ENCODE data around the gene MGME1. TPM values are rescaled to one million over a fixed set of nuclear protein-coding genes. Genes with fewer than 3 reads are reported as not detected.
A peak's percentile ranks its signal among the peaks of the same experiment; 100 is the strongest.
"Not testable (repeated sequence)": the region's sequence is repeated elsewhere in the genome, so short reads cannot be mapped to it uniquely, and the experiment has no call there.

Gene MGME1
- total and polyA plus RNA-seq, 2 donors: 22.9 to 23.1 TPM

GRCh38 chr20:17956099-17956685 lies 12.6 kb upstream of the MGME1 start:
- WGBS: 66% methylated on average over 8 of the region's 8 CpGs
- H3K36me3 ChIP-seq (ENCODE audit: control insufficient read depth in 2 of 2, insufficient read depth in 2 of 2, low read length in 1 of 2): peaks cover 23 to 53% of the 10 kb centered on the region in 2 donors
- H3K27ac ChIP-seq (ENCODE audit: low read depth in 1 of 2, low read length in 1 of 2): no peak overlapping the region
- H3K27me3 ChIP-seq (ENCODE audit: control insufficient read depth in 2 of 2, insufficient read depth in 1 of 2, low read length in 1 of 2): no peaks in the 10 kb centered on the region
- H3K9me3 ChIP-seq (ENCODE audit: control insufficient read depth in 2 of 2, insufficient read depth in 1 of 2, low read length in 1 of 2): no peaks in the 10 kb centered on the region
- peaks cover 3 to 24% of the 10 kb centered on the region in 2 donors for H3K4me1 ChIP-seq (ENCODE audit: control insufficient read depth in 2 of 2, insufficient read depth in 2 of 2, low read length in 2 of 2)
- DNase-seq (ENCODE audit: low read depth in 6 of 9, low spot score in 9 of 9): no peak
- H3K4me3 ChIP-seq (ENCODE audit: low read length in 2 of 2): no peak overlapping the region

- Histone ChIP-seq H3K9me3 (ENCODE audit: control insufficient read depth in 2 of 2, insufficient read depth in 1 of 2, low read length in 1 of 2) (no peaks in the 10 kb centered on the region), H3K27ac (ENCODE audit: low read depth in 1 of 2, low read length in 1 of 2) (no peak overlapping the region), H3K4me1 (ENCODE audit: control insufficient read depth in 2 of 2, insufficient read depth in 2 of 2, low read length in 2 of 2) (peaks cover 3 to 24% of the 10 kb centered on the region in 2 donors), H3K36me3 (ENCODE audit: control insufficient read depth in 2 of 2, insufficient read depth in 2 of 2, low read length in 1 of 2) (peaks cover 20 to 47% of the 10 kb centered on the region in 2 donors), H3K4me3 (ENCODE audit: low read length in 2 of 2) (no peak overlapping the region), H3K27me3 (ENCODE audit: control insufficient read depth in 2 of 2, insufficient read depth in 1 of 2, low read length in 1 of 2) (no peaks in the 10 kb centered on the region)
- 89% methylated on average over 5 of the region's 5 CpGs for WGBS
- DNase-seq (ENCODE audit: low read depth in 6 of 9, low spot score in 9 of 9): no peak
These were observed 11.1 kb upstream of the MGME1 start for GRCh38 chr20:17957505-17958363.

- 55% methylated on average over 5 of the region's 5 CpGs for WGBS
- no peak overlapping the region for H3K4me3 ChIP-seq (ENCODE audit: low read length in 2 of 2)
- H3K36me3 ChIP-seq (ENCODE audit: control insufficient read depth in 2 of 2, insufficient read depth in 2 of 2, low read length in 1 of 2): peaks cover 13 to 42% of the 10 kb centered on the region in 2 donors
- H3K9me3 ChIP-seq (ENCODE audit: control insufficient read depth in 2 of 2, insufficient read depth in 1 of 2, low read length in 1 of 2): no peaks in the 10 kb centered on the region
- peaks cover 8 to 31% of the 10 kb centered on the region in 2 donors for H3K4me1 ChIP-seq (ENCODE audit: control insufficient read depth in 2 of 2, insufficient read depth in 2 of 2, low read length in 2 of 2)
- DNase-seq (ENCODE audit: low read depth in 6 of 9, low spot score in 9 of 9): no peak
- H3K27me3 ChIP-seq (ENCODE audit: control insufficient read depth in 2 of 2, insufficient read depth in 1 of 2, low read length in 1 of 2): no peaks in the 10 kb centered on the region
- no peak overlapping the region for H3K27ac ChIP-seq (ENCODE audit: low read depth in 1 of 2, low read length in 1 of 2)
These were observed 10.2 kb upstream of the MGME1 start for GRCh38 chr20:17958373-17959256.

GRCh38 chr20:17959257-17959627 lies 9.6 kb upstream of the MGME1 start:
- H3K4me3 ChIP-seq (ENCODE audit: low read length in 2 of 2): no peak overlapping the region
- 71% methylated on average over 5 of the region's 5 CpGs for WGBS
- H3K4me1 ChIP-seq (ENCODE audit: control insufficient read depth in 2 of 2, insufficient read depth in 2 of 2, low read length in 2 of 2): peaks cover 9 to 37% of the 10 kb centered on the region in 2 donors
- peaks cover 8 to 38% of the 10 kb centered on the region in 2 donors for H3K36me3 ChIP-seq (ENCODE audit: control insufficient read depth in 2 of 2, insufficient read depth in 2 of 2, low read length in 1 of 2)
- no peaks in the 10 kb centered on the region for H3K27me3 ChIP-seq (ENCODE audit: control insufficient read depth in 2 of 2, insufficient read depth in 1 of 2, low read length in 1 of 2)
- no peaks in the 10 kb centered on the region for H3K9me3 ChIP-seq (ENCODE audit: control insufficient read depth in 2 of 2, insufficient read depth in 1 of 2, low read length in 1 of 2)
- H3K27ac ChIP-seq (ENCODE audit: low read depth in 1 of 2, low read length in 1 of 2): no peak overlapping the region
- DNase-seq (ENCODE audit: low read depth in 6 of 9, low spot score in 9 of 9): no peak

- H3K36me3 ChIP-seq (ENCODE audit: control insufficient read depth in 2 of 2, insufficient read depth in 2 of 2, low read length in 1 of 2): peaks cover 8 to 29% of the 10 kb centered on the region in 2 donors
- not testable (repeated sequence) for H3K27ac ChIP-seq (ENCODE audit: low read depth in 1 of 2, low read length in 1 of 2); H3K4me3 ChIP-seq (ENCODE audit: low read length in 2 of 2); H3K9me3 ChIP-seq (ENCODE audit: control insufficient read depth in 2 of 2, insufficient read depth in 1 of 2, low read length in 1 of 2); DNase-seq (ENCODE audit: low read depth in 6 of 9, low spot score in 9 of 9); H3K27me3 ChIP-seq (ENCODE audit: control insufficient read depth in 2 of 2, insufficient read depth in 1 of 2, low read length in 1 of 2)
- 94% methylated on average over 16 of the region's 16 CpGs for WGBS
- H3K4me1 ChIP-seq (ENCODE audit: control insufficient read depth in 2 of 2, insufficient read depth in 2 of 2, low read length in 2 of 2): peaks cover 18 to 47% of the 10 kb centered on the region in 2 donors
These were observed 8.4 kb upstream of the MGME1 start for GRCh38 chr20:17960400-17960885.

- H3K27me3 ChIP-seq (ENCODE audit: control insufficient read depth in 2 of 2, insufficient read depth in 1 of 2, low read length in 1 of 2): no peaks in the 10 kb centered on the region
- no peak overlapping the region for H3K4me3 ChIP-seq (ENCODE audit: low read length in 2 of 2)
- peak overlapping the region; percentile 36 to 49 for H3K27ac ChIP-seq (ENCODE audit: low read depth in 1 of 2, low read length in 1 of 2)
- H3K9me3 ChIP-seq (ENCODE audit: control insufficient read depth in 2 of 2, insufficient read depth in 1 of 2, low read length in 1 of 2): no peaks in the 10 kb centered on the region
- peaks cover 23 to 49% of the 10 kb centered on the region in 2 donors for H3K4me1 ChIP-seq (ENCODE audit: control insufficient read depth in 2 of 2, insufficient read depth in 2 of 2, low read length in 2 of 2)
- no peak for DNase-seq (ENCODE audit: low read depth in 6 of 9, low spot score in 9 of 9)
- H3K36me3 ChIP-seq (ENCODE audit: control insufficient read depth in 2 of 2, insufficient read depth in 2 of 2, low read length in 1 of 2): peaks cover 8 to 22% of the 10 kb centered on the region in 2 donors
- 89% methylated on average over 6 of the region's 6 CpGs for WGBS
These were observed 7.8 kb upstream of the MGME1 start for GRCh38 chr20:17960927-17961586.

GRCh38 chr20:17961587-17961940 lies 7.3 kb upstream of the MGME1 start:
- H3K4me1 ChIP-seq (ENCODE audit: control insufficient read depth in 2 of 2, insufficient read depth in 2 of 2, low read length in 2 of 2): peaks cover 23 to 45% of the 10 kb centered on the region in 2 donors
- peaks cover 3 to 18% of the 10 kb centered on the region in 2 donors for H3K36me3 ChIP-seq (ENCODE audit: control insufficient read depth in 2 of 2, insufficient read depth in 2 of 2, low read length in 1 of 2)
- no peak for DNase-seq (ENCODE audit: low read depth in 6 of 9, low spot score in 9 of 9)
- no peaks in the 10 kb centered on the region for H3K9me3 ChIP-seq (ENCODE audit: control insufficient read depth in 2 of 2, insufficient read depth in 1 of 2, low read length in 1 of 2)
- H3K4me3 ChIP-seq (ENCODE audit: low read length in 2 of 2): no peak overlapping the region
- 83% methylated on average over 1 of the region's 1 CpG for WGBS
- no peak overlapping the region for H3K27ac ChIP-seq (ENCODE audit: low read depth in 1 of 2, low read length in 1 of 2)
- H3K27me3 ChIP-seq (ENCODE audit: control insufficient read depth in 2 of 2, insufficient read depth in 1 of 2, low read length in 1 of 2): no peaks in the 10 kb centered on the region

- Histone ChIP-seq H3K36me3 (ENCODE audit: control insufficient read depth in 2 of 2, insufficient read depth in 2 of 2, low read length in 1 of 2) (peaks cover 0 to 16% of the 10 kb centered on the region in 2 donors), H3K4me3 (ENCODE audit: low read length in 2 of 2) (no peak overlapping the region), H3K9me3 (ENCODE audit: control insufficient read depth in 2 of 2, insufficient read depth in 1 of 2, low read length in 1 of 2) (no peaks in the 10 kb centered on the region), H3K4me1 (ENCODE audit: control insufficient read depth in 2 of 2, insufficient read depth in 2 of 2, low read length in 2 of 2) (peaks cover 23 to 44% of the 10 kb centered on the region in 2 donors), H3K27ac (ENCODE audit: low read depth in 1 of 2, low read length in 1 of 2) (peak overlapping the region in 1 of 2 donors; percentile 31), H3K27me3 (ENCODE audit: control insufficient read depth in 2 of 2, insufficient read depth in 1 of 2, low read length in 1 of 2) (no peaks in the 10 kb centered on the region)
- DNase-seq (ENCODE audit: low read depth in 6 of 9, low spot score in 9 of 9): no peak
- 85% methylated on average over 9 of the region's 9 CpGs for WGBS
These were observed 5.5 kb upstream of the MGME1 start for GRCh38 chr20:17963114-17963897.
